ENCODE data around the gene NUBPL. TPM values are rescaled to one million over a fixed set of nuclear protein-coding genes. Genes with fewer than 3 reads are reported as not detected.

Gene NUBPL
- total RNA-seq, 6 donors from 2014 or later = 3.2 to 15.2 (median 8.2) TPM

- no peak overlapping the region for H3K4me3 ChIP-seq
- no peaks in the 10 kb centered on the region for H3K36me3 ChIP-seq
- H3K9me3 ChIP-seq = peaks cover 4 to 12% (median 7%) of the 10 kb centered on the region in 4 donors
- H3K27ac ChIP-seq = no peak overlapping the region
- DNase-seq = no peak
- ATAC-seq (ENCODE audit: low FRiP score in 2 of 2) = no peak
- H3K4me1 ChIP-seq = no peaks in the 10 kb centered on the region
- H3K27me3 ChIP-seq = no peaks in the 10 kb centered on the region
- TF ChIP-seq EP300 (IDR thresholded peaks at IDR 0.05) (no peak), POLR2A (IDR thresholded peaks at IDR 0.05) (no peak), POLR2AphosphoS5 (IDR thresholded peaks at IDR 0.05) (no peak)
- TF ChIP-seq, protein P1, sequence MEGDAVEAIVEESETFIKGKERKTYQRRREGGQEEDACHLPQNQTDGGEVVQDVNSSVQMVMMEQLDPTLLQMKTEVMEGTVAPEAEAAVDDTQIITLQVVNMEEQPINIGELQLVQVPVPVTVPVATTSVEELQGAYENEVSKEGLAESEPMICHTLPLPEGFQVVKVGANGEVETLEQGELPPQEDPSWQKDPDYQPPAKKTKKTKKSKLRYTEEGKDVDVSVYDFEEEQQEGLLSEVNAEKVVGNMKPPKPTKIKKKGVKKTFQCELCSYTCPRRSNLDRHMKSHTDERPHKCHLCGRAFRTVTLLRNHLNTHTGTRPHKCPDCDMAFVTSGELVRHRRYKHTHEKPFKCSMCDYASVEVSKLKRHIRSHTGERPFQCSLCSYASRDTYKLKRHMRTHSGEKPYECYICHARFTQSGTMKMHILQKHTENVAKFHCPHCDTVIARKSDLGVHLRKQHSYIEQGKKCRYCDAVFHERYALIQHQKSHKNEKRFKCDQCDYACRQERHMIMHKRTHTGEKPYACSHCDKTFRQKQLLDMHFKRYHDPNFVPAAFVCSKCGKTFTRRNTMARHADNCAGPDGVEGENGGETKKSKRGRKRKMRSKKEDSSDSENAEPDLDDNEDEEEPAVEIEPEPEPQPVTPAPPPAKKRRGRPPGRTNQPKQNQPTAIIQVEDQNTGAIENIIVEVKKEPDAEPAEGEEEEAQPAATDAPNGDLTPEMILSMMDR (IDR thresholded peaks at IDR 0.05) = no peak
Observed at GRCh38 chr14:31657917-31658316, 96.7 kb downstream of the NUBPL start.

GRCh38 chr14:31659278-31659677 is 98.1 kb downstream of the NUBPL start:
- no peaks in the 10 kb centered on the region for H3K4me1 ChIP-seq
- H3K27me3 ChIP-seq = no peaks in the 10 kb centered on the region
- DNase-seq = no peak
- no peaks in the 10 kb centered on the region for H3K36me3 ChIP-seq
- no peak overlapping the region for H3K27ac ChIP-seq
- ATAC-seq (ENCODE audit: low FRiP score in 2 of 2) = no peak
- peaks cover 0 to 7% (median 0%) of the 10 kb centered on the region in 4 donors for H3K9me3 ChIP-seq
- H3K4me3 ChIP-seq = no peak overlapping the region
- TF ChIP-seq POLR2A (IDR thresholded peaks at IDR 0.05) (no peak), EP300 (IDR thresholded peaks at IDR 0.05) (no peak), POLR2AphosphoS5 (IDR thresholded peaks at IDR 0.05) (no peak)
- TF ChIP-seq, protein P1 (IDR thresholded peaks at IDR 0.05) = no peak
- WGBS, 2 donors = 68 to 76% methylated on average over 1 of the region's 1 CpG

GRCh38 chr14:31660191-31660590 is 99.0 kb downstream of the NUBPL start:
- H3K4me1 ChIP-seq = no peaks in the 10 kb centered on the region
- DNase-seq = no peak
- H3K4me3 ChIP-seq = no peak overlapping the region
- H3K27me3 ChIP-seq = no peaks in the 10 kb centered on the region
- H3K27ac ChIP-seq = no peak overlapping the region
- no peak for ATAC-seq (ENCODE audit: low FRiP score in 2 of 2)
- WGBS, 2 donors = 82 to 91% methylated on average over 3 of the region's 3 CpGs
- no peaks in the 10 kb centered on the region for H3K36me3 ChIP-seq
- TF ChIP-seq POLR2AphosphoS5 (IDR thresholded peaks at IDR 0.05) (no peak), POLR2A (IDR thresholded peaks at IDR 0.05) (no peak), EP300 (IDR thresholded peaks at IDR 0.05) (no peak)
- TF ChIP-seq, protein P1 (IDR thresholded peaks at IDR 0.05) = no peak
- peaks cover 0 to 7% (median 0%) of the 10 kb centered on the region in 4 donors for H3K9me3 ChIP-seq

DNA sequence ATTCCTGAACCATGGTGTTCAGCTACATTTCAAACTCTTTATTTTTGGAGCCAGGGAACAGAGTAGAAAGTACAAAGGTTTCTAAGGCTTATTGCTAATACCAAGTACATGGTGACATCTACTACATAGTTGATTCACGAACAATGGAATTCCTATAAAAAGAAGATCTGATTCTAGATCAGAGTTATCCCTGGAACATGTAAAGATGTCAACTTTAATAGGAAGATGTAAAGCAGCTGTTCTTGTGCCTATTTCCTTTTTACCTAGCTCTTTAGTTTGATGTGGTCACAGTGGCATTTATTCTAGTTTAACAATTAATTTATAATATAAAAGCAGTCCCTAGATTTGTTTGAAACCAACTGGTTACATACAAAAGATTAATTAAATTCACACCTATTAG is 99.5 kb downstream of the NUBPL start:
- no peak for ATAC-seq (ENCODE audit: low FRiP score in 2 of 2)
- WGBS, 2 donors = 88 to 91% methylated on average over 1 of the region's 1 CpG
- TF ChIP-seq, protein P1 (IDR thresholded peaks at IDR 0.05) = no peak
- no peak for TF ChIP-seq POLR2A (IDR thresholded peaks at IDR 0.05)

DNA sequence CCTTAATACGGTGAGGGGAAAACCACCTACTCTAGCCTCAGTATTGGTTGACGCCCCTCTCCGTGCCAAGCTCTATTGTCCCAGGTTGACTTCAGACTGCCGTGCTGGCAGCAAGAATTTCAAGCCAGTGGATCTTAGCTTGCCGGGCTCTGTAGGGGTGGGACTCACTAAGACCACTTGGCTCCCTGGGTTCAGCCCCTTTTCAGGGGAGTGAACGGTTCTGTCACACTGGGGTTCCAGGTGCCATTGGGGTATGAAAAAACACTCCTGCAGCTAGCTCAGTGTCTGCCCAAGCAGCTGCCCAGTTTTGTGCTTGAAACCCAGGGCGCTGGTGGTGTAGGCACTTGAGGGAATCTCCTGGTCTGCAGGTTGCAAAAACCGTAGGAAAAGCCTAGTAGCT is 107.1 kb downstream of the NUBPL start:
- Histone ChIP-seq H3K27ac (no peak overlapping the region), H3K36me3 (no peaks in the 10 kb centered on the region), H3K4me1 (no peaks in the 10 kb centered on the region), H3K9me3 (peaks cover 0 to 7% (median 3%) of the 10 kb centered on the region in 4 donors), H3K27me3 (no peaks in the 10 kb centered on the region), H3K4me3 (no peak overlapping the region)
- WGBS, 2 donors = 92 to 96% methylated on average over 5 to 8 of the region's 8 CpGs
- DNase-seq = no peak
- TF ChIP-seq POLR2A (IDR thresholded peaks at IDR 0.05) (no peak), EP300 (IDR thresholded peaks at IDR 0.05) (no peak), POLR2AphosphoS5 (IDR thresholded peaks at IDR 0.05) (no peak)
- TF ChIP-seq, protein P1 (IDR thresholded peaks at IDR 0.05) = no peak
- no peak for ATAC-seq (ENCODE audit: low FRiP score in 2 of 2)

More for the DNA sequence above, 99.5 kb downstream of the NUBPL start:
- Histone ChIP-seq H3K27me3 (no peaks in the 10 kb centered on the region), H3K9me3 (peaks cover 0 to 7% (median 2%) of the 10 kb centered on the region in 4 donors), H3K27ac (no peak overlapping the region), H3K4me1 (no peaks in the 10 kb centered on the region), H3K36me3 (no peaks in the 10 kb centered on the region), H3K4me3 (no peak overlapping the region)
- no peak for DNase-seq
